NCI-H2107 treated with DMSO at 0.1 percent for 48 hours (cell line): Measurements from ENCODE around the gene APMAP.

Experiments used
- DNase-seq: peaks from one replicate; lab custom pipeline; 2025; ENCODE audit not compliant: unreplicated experiment; lab: John Stamatoyannopoulos, UW

Gene APMAP

GRCh38 chr20:25025091-25025861 is 32.7 kb upstream of the APMAP start:
- no peak for DNase-seq

- DNase-seq = no peak
These were observed 31.6 kb upstream of the APMAP start for GRCh38 chr20:25024171-25024570.

GRCh38 chr20:25023356-25023755 is 30.8 kb upstream of the APMAP start:
- DNase-seq = no peak

- DNase-seq = no peak
These were observed 30.1 kb upstream of the APMAP start for GRCh38 chr20:25022680-25023079.

GRCh38 chr20:25021336-25021735 is 28.8 kb upstream of the APMAP start:
- DNase-seq = no peak

- DNase-seq = no peak
These were observed 28.4 kb upstream of the APMAP start for GRCh38 chr20:25020901-25021301.

GRCh38 chr20:25020345-25020744 is 27.8 kb upstream of the APMAP start:
- DNase-seq = no peak

GRCh38 chr20:25019381-25020155 is 27.0 kb upstream of the APMAP start:
- DNase-seq = no peak

GRCh38 chr20:25018841-25019240 is 26.3 kb upstream of the APMAP start:
- no peak for DNase-seq

- no peak for DNase-seq
These were observed 25.9 kb upstream of the APMAP start for GRCh38 chr20:25018425-25018824.

- peak; percentile 71 for DNase-seq
These were observed 24.8 kb upstream of the APMAP start for GRCh38 chr20:25017257-25017803.

- no peak for DNase-seq
These were observed 23.9 kb upstream of the APMAP start for GRCh38 chr20:25016471-25016870.

- DNase-seq = no peak
These were observed 23.4 kb upstream of the APMAP start for GRCh38 chr20:25015986-25016385.

GRCh38 chr20:25014816-25015215 is 22.3 kb upstream of the APMAP start:
- no peak for DNase-seq

- DNase-seq = no peak
These were observed 21.2 kb upstream of the APMAP start for GRCh38 chr20:25013478-25014380.

- DNase-seq = no peak
These were observed 20.2 kb upstream of the APMAP start for GRCh38 chr20:25012616-25013189.

GRCh38 chr20:25011831-25012241 is 19.3 kb upstream of the APMAP start:
- DNase-seq = no peak

- DNase-seq = no peak
These were observed 18.7 kb upstream of the APMAP start for GRCh38 chr20:25011261-25011660.

- DNase-seq = no peak
These were observed 16.9 kb upstream of the APMAP start for GRCh38 chr20:25009218-25010145.
